AG09319 (cell line): ENCODE measurements around the gene SAP30BP.
"Not testable (repeated sequence)": the region's sequence is repeated elsewhere in the genome, so short reads cannot be mapped to it uniquely, and the experiment has no call there.

Source experiments
- DNase-seq: peaks from one replicate; pipeline ENCODE4 v3.0.0-alpha.2; 2010; ENCODE audit warnings: low read depth; ENCODE audit errors: extremely low read depth
- CTCF ChIP-seq: IDR thresholded peaks from 2 replicates; pipeline ENCODE4 v1.5.1; 2011; ENCODE audit warnings: low read depth, mild to moderate bottlenecking, inconsistent platforms, low read length, moderate library complexity

Gene SAP30BP

GRCh38 chr17:75634754-75635609 is 32.2 kb upstream of the SAP30BP start:
- no peak for DNase-seq
- TF ChIP-seq CTCF, result no peak

- no peak for TF ChIP-seq CTCF
- DNase-seq, result no peak
Observed at GRCh38 chr17:75635610-75636202, 31.4 kb upstream of the SAP30BP start.

GRCh38 chr17:75636381-75637142 is 30.6 kb upstream of the SAP30BP start:
- TF ChIP-seq CTCF, result no peak
- DNase-seq, result no peak

- TF ChIP-seq CTCF, result no peak
- no peak for DNase-seq
Observed at GRCh38 chr17:75637143-75637538, 30.0 kb upstream of the SAP30BP start.

- no peak for TF ChIP-seq CTCF
- no peak for DNase-seq
Observed at GRCh38 chr17:75637551-75637950, 29.6 kb upstream of the SAP30BP start.

- DNase-seq, result not testable (repeated sequence)
Observed at GRCh38 chr17:75638039-75638438, 29.1 kb upstream of the SAP30BP start.

GRCh38 chr17:75638893-75639292 is 28.2 kb upstream of the SAP30BP start:
- TF ChIP-seq CTCF, result no peak
- no peak for DNase-seq
